Measurements from ENCODE around the gene DUSP28.

Gene DUSP28

DNA sequence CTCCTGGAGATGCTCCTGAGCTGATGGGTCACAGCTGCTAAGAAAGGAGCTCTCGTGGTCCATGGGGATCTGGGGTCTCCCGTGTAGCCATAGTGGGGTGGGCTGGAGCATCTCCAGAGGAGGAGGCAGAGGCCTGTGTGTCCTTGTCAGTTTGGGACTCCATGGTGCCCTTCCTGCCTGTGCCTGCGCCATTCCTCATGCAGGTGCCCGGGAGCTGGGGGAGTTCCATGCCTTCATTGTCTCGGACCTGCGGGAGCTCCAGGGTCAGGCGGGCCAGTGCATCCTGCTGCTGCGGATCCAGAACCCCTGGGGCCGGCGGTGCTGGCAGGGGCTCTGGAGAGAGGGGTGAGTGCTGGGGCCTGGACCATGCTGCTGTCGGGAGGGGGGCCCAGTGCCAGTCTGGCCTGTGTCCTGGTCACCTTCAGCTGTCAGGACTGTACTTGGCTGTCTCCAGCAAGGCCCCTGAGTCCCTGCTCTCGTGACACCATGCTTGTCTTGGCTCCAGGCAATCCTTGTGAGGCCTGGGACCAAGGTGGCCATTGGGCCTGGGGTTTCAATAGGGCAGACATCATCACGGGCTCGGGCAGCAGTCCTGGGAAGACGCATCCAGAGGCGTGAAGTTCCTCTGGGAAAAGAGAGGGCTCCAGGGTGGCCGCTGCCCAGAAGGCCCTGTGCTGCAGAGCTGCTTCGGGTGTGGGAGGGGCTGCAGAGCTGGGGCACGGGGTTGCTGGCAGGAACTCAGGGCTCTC is 33.7 kb downstream of the DUSP28 start:
- Mint-ChIP-seq H3K4me3 (no peak overlapping the region), H3K9me3 (no peaks in the 10 kb centered on the region)
- DNase-seq, result no peak

DNA sequence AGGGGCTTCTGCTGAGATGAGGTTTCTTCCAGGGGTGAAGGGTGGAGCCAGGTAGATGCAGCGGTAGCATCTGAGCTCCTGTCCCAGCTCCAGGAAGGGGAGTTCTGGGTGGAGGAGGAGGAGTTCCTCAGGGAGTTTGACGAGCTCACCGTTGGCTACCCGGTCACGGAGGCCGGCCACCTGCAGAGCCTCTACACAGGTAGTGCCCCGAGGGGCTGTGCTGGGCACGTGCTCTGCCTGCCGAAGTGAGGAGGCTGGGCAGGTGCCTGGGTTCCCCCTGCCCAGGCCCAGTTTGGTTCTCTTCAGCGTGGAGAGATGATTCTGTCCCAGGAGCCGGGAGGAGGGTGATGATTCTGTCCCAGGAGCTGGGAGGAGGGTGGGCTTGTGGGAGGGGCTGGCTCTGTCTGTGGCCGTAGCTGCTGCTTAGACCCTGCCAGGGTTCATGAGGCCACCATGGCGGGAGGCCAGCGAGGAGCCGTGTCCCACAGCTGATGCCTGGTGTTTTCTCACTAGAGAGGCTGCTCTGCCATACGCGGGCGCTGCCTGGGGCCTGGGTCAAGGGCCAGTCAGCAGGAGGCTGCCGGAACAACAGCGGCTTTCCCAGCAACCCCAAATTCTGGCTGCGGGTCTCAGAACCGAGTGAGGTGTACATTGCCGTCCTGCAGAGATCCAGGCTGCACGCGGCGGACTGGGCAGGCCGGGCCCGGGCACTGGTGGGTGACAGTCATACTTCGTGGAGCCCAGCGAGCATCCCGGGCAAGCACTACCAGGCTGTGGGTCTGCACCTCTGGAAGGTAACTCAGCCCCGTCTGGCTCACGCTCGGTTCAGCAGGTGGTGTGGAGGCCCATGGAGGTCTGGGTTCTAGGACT is 34.6 kb downstream of the DUSP28 start:
- H3K27me3 Mint-ChIP-seq, result no peaks in the 10 kb centered on the region
- H3K4me3 Mint-ChIP-seq, result no peak overlapping the region
- H3K9me3 Mint-ChIP-seq, result no peaks in the 10 kb centered on the region
- peak overlapping the region in 1 of 2 donors; percentile 25 for H3K27ac Mint-ChIP-seq
- ATAC-seq (no peak), DNase-seq (no peak)
- peaks cover 6% of the 10 kb centered on the region for H3K4me1 Mint-ChIP-seq

More for the DNA sequence above, 33.7 kb downstream of the DUSP28 start:
- H3K27ac Mint-ChIP-seq, result no peak overlapping the region
- ATAC-seq, result no peak
- peaks cover 14% of the 10 kb centered on the region for H3K4me1 Mint-ChIP-seq
- no peaks in the 10 kb centered on the region for H3K27me3 Mint-ChIP-seq

DNA sequence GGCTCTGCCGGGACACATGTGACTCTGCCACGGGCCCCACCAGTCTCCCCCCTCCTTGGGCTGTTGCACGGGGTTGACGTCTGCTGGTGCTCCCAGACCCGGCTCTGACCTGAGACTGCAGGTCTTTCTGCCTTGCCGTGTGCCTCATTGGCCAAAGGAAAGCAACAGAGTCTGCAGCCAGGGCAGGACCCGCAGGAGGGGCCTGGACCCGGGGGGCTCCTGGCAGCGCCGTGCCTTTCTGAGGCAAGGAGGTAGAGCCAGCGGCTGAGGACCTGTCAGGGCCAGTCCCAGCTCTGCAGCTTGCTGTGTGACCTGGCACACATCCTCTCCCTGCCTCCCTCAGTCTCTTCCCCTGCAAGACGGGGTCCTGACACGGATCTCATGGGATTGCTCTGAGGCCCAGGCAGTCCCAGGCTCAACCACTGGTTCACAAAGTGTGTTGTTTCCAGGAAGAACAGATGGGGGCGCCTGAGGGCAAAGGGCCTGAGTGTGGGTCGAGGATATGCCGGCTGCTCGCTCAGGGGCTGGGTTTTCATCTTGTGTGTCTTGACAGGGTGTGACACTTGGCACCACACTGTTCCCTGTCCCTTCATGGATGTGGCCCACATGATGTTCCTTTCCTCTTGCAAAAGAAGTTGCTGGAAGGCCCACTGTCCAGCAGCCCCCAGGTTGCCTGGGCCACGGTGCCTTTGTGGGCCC is 35.4 kb downstream of the DUSP28 start:
- Mint-ChIP-seq H3K27ac (peak overlapping the region; percentile 45 to 74), H3K4me1 (peaks cover 6% of the 10 kb centered on the region), H3K27me3 (no peaks in the 10 kb centered on the region), H3K4me3 (no peak overlapping the region), H3K9me3 (no peaks in the 10 kb centered on the region)
- ATAC-seq, result peak; percentile 69
- peak; percentile 40 to 54 for DNase-seq

DNA sequence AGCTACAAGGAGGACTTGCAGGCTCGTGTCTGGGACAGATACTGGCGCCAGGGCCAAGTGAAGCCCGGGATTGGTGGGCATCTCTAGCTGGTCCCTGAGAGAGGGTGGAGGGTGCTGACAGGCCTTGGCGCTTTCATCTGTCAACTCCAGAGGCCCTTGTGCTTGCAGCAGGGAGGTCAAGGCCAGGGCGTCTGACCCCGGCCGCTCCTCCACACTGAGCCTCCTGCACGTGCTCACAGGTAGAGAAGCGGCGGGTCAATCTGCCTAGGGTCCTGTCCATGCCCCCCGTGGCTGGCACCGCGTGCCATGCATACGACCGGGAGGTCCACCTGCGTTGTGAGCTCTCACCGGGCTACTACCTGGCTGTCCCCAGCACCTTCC is 35.9 kb downstream of the DUSP28 start:
- peaks cover 6% of the 10 kb centered on the region for H3K4me1 Mint-ChIP-seq
- DNase-seq (no peak), ATAC-seq (no peak)
- no peaks in the 10 kb centered on the region for H3K9me3 Mint-ChIP-seq
- H3K27me3 Mint-ChIP-seq, result no peaks in the 10 kb centered on the region
- no peak overlapping the region for H3K4me3 Mint-ChIP-seq
- H3K27ac Mint-ChIP-seq, result peak overlapping the region in 1 of 2 donors; percentile 74

DNA sequence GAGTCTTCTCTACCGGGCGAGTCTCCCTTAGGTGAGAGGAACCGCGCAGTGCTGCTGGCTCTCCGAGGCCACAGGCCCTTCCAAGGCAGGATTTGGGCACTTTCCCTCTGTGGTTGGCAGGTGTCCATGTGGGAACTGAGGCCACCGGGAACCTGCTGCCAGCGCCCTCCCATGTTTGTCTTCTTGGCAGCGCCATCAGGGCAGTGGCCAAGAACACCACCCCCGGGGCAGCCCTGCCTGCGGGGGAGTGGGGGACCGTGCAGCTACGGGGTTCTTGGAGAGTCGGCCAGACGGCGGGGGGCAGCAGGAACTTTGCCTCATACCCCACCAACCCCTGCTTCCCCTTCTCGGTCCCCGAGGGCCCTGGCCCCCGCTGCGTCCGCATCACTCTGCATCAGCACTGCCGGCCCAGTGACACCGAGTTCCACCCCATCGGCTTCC is 36.4 kb downstream of the DUSP28 start:
- no peak overlapping the region for H3K4me3 Mint-ChIP-seq
- DNase-seq (no peak), ATAC-seq (no peak)
- peaks cover 2% of the 10 kb centered on the region for H3K4me1 Mint-ChIP-seq
- H3K27ac Mint-ChIP-seq, result no peak overlapping the region
- no peaks in the 10 kb centered on the region for H3K27me3 Mint-ChIP-seq
- H3K9me3 Mint-ChIP-seq, result no peaks in the 10 kb centered on the region

DNA sequence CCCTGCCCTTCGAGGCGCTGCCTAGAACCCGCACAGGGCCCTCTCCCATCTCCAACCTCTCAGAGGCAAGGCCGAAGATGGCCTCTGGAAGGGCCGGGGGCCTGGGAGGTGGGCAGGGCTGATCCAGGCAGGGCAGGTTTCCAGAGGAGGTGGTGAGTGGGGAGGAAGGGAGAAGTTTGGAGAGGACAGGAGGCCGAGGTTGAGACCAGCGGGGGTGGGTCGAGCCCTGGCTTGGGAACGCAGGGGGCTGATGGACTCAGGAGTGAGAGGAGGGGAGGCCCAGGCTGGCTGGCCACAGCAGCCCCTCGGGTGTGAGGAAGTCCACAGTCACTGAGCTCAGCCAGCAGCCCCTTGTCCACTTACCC is 36.9 kb downstream of the DUSP28 start:
- Mint-ChIP-seq H3K9me3 (no peaks in the 10 kb centered on the region), H3K4me1 (no peaks in the 10 kb centered on the region), H3K27me3 (no peaks in the 10 kb centered on the region), H3K27ac (peak overlapping the region in 1 of 2 donors; percentile 91), H3K4me3 (no peak overlapping the region)
- no peak for DNase-seq
- no peak for ATAC-seq

DNA sequence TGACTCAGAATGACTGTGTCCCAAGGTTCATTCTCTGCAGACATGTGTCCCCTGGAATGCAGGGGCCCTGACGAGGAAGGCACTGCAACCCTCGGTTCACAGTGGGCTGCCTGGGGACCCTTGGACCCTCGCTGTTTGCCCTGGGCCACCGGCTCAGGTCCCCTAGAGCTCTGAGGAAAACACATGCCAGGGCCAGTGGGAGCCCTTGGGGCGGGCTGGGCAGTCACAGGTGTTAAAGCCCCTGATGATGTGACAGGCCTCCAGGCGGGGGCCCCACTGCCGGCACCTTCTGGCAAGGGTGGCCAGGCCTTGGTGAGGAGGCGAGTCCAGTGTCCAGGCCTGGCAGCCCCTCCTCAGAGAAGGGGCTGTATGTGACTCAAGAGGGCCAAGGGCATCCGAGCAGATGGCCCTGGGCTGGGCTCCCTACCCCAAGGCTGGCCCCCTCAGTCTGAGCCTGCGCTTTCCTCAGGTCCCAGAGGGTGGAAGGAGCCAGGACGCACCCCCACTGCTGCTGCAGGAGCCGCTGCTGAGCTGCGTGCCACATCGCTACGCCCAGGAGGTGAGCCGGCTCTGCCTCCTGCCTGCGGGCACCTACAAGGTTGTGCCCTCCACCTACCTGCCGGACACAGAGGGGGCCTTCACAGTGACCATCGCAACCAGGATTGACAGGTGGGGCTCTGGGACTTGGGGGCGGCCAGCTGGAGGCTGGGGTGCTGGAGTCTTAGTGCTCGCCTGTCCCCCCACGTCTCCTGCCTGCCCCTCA is 37.4 kb downstream of the DUSP28 start:
- no peaks in the 10 kb centered on the region for H3K27me3 Mint-ChIP-seq
- DNase-seq (no peak), ATAC-seq (no peak)
- no peaks in the 10 kb centered on the region for H3K4me1 Mint-ChIP-seq
- no peaks in the 10 kb centered on the region for H3K9me3 Mint-ChIP-seq
- H3K4me3 Mint-ChIP-seq, result no peak overlapping the region
- no peak overlapping the region for H3K27ac Mint-ChIP-seq

DNA sequence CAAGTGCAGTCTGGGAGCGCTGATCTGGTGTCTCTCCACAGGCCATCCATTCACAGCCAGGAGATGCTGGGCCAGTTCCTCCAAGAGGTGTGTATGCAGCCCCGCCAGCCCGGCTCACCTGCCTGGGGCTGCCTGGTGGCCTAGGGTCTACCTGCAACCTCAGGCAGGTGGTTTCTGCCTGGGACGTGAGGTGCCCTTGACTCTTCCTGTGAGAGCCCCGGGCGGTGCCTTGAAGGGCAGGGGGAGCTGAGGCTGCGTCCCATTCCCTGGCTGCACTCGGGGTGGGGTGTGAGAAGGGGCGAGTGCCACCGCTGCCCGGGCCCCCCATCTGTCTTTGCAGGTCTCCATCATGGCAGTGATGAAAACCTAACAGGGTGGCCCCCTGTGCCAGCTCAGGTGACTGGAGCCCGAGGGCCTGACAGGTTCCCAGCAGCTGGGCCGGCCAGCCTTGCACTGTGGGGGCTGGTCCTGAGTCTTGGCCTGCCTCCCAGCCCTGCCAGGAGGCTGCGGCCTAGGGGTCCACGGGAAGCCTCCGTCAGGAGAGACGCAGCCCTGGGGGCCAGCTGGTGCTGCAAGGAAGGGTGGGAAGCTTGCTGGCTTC is 38.3 kb downstream of the DUSP28 start:
- ATAC-seq (no peak), DNase-seq (no peak)
- Mint-ChIP-seq H3K4me3 (no peak overlapping the region), H3K4me1 (no peaks in the 10 kb centered on the region), H3K9me3 (no peaks in the 10 kb centered on the region), H3K27me3 (no peaks in the 10 kb centered on the region), H3K27ac (peak overlapping the region in 1 of 2 donors; percentile 42)

DNA sequence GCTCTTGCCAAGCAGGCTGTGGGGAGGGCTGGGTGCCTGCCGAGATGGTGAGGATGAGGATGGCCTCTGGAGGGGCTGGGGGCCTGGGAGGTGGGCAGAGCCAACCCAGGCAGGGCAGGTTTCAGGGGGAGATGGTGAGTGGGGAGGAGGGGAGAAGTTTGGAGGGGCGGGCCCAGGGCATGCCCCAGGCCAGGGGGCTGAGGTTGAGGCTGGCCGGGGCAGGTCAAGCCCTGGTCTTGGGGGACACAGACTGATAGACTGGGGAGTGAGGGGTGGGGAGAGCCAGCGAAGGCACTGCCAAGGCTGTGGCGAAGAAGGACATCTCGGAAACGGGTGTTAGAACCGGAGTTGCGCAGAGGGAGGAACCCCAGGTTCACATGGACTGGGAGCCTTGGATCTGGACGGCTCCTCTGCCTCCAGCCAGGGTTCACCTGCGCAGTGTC is 39.0 kb downstream of the DUSP28 start:
- ATAC-seq, result no peak
- H3K4me3 Mint-ChIP-seq, result no peak overlapping the region
- H3K27me3 Mint-ChIP-seq, result no peaks in the 10 kb centered on the region
- H3K27ac Mint-ChIP-seq, result peak overlapping the region; percentile 92 to 94
- no peaks in the 10 kb centered on the region for H3K9me3 Mint-ChIP-seq
- no peaks in the 10 kb centered on the region for H3K4me1 Mint-ChIP-seq
- no peak for DNase-seq

DNA sequence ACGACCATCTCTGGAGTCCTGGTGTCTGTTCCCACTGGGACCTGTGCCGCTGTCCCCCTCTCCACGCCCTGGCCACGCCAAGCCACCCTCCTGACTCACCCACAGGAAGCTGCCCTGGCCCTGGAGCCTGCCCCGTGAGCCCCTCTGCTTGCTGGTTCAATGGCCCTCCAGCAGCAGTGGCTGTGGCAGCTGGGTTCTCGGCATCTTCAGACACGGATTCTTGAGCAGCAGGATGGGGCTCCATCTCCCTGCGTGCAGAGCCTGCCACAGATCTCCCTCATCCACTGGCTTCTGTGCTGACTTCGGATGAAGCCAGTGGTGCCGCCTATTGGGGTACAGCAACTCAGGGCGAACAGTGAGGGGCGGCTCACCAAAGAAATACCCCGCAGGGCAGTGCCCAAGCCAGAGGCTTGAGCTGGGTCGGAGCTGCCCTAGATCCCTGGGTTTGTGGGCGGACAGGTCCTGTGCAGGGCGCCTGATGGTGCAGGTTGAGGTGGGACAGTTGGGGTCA is 40.3 kb downstream of the DUSP28 start:
- DNase-seq (no peak), ATAC-seq (no peak)
- Mint-ChIP-seq H3K27me3 (no peaks in the 10 kb centered on the region), H3K9me3 (no peaks in the 10 kb centered on the region), H3K27ac (no peak overlapping the region), H3K4me3 (no peak overlapping the region), H3K4me1 (no peaks in the 10 kb centered on the region)

DNA sequence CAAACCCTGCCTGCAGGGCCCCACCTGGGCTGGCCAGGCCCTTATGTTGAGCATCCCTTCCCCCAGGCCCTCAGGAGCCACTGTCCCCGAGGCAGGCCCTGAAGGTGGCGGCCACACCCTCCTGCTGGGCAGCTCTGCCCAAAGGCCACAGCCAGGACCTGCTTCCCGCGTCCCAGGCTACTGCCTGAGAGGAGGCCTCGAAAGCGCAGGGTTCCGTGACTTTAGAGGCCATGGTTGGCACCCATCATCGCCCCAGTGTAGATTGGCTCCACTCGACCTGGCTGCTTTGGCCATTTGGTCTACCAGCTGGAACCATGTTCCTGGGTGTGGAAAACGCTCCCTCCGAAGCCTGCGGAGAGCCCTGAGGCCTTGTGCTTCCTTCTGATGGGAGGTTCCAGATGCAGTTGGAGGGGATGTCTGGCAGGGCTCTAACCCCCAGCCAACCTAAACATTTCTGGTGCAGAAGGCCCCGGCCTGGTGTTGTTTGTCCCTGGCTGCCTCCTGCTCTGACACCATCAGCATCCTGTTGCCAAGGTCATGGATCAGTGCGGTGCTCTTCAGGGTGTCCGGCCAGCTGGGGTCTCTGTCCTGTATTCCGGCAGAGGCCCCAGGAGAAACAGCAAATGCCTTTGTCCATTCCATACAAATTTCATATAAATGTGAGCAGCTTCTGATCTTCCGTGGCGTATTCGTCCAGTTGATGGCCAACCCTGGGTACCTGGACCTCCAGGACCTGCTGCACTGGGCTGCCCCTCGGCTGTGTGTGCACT is 41.1 kb downstream of the DUSP28 start:
- no peak overlapping the region for H3K27ac Mint-ChIP-seq
- H3K27me3 Mint-ChIP-seq, result no peaks in the 10 kb centered on the region
- no peaks in the 10 kb centered on the region for H3K9me3 Mint-ChIP-seq
- H3K4me1 Mint-ChIP-seq, result no peaks in the 10 kb centered on the region
- DNase-seq (no peak), ATAC-seq (no peak)
- H3K4me3 Mint-ChIP-seq, result no peak overlapping the region

DNA sequence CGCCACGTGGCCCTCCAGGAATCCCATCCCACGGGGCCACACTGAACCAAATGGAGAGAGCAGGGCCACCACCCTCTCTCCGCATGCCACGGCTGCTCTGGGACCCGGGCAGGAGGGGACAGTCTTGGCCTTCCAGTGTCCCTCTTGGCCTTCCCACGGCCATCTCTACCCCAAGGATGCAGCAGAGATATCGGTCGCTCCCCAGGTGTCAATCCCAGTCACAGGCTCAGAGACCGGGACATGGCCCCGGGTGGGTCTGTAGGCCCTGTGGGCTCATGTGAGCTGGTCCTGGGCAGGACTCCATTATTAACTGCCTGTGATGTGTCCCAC is 41.6 kb downstream of the DUSP28 start:
- Mint-ChIP-seq H3K27ac (no peak overlapping the region), H3K9me3 (no peaks in the 10 kb centered on the region), H3K4me1 (no peaks in the 10 kb centered on the region), H3K27me3 (no peaks in the 10 kb centered on the region), H3K4me3 (no peak overlapping the region)
- DNase-seq (no peak), ATAC-seq (no peak)

DNA sequence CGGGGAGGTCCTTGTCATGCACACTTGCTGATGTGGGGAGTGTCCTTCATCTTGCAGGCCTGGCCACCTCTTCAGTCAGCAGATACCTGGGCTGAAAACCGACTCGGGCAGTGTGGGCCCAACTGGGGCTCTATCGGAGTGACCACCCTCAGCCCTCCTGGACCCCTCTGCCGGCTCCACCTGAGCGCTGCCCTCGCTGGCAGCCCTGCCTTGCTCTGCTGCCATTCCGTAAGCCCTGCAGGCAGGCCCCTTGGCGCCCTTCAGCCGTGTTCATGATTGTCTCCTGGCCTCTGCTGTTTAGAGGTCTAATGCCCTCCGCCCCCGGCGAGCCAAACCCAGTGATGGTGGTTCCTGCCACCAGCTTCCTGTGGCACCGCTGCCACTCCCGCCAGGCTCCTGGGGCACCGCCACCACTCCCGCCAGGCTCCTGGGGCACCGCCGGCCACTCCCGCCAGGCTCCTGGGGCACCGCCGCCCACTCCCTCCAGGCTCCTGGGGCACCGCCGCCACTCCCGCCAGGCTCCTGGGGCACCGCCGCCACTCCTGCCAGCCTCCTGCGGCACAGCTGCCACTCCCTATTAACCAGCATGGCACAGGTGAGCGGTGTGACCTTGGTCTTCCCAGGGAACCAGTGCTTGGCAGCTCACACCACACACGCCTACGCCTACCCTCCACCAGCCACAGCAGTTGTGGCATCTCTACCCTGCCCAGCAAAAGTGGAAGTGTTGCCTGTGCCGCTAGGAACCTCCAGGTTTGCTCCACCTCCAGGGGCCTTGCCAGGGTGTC is 42.3 kb downstream of the DUSP28 start:
- Mint-ChIP-seq H3K27me3 (no peaks in the 10 kb centered on the region), H3K27ac (peak overlapping the region in 1 of 2 donors; percentile 60), H3K4me3 (no peak overlapping the region), H3K4me1 (no peaks in the 10 kb centered on the region), H3K9me3 (no peaks in the 10 kb centered on the region)
- DNase-seq (no peak), ATAC-seq (no peak)

Measured in stimulated activated naive CD8-positive, alpha-beta T cell treated with anti-CD3 and anti-CD28 coated beads, Interleukin-15, amount 100 ng/mL, for 72 hours (primary cell).